SK-N-SH (cell line): ENCODE data around the gene IQCN. TPM values are rescaled to one million over a fixed set of nuclear protein-coding genes. Genes with fewer than 3 reads are reported as not detected.

Source experiments
- CTCF ChIA-PET: fragments of 300-600, 350-600 bp; formaldehyde crosslinking; extraction: SDS; loops from one replicate; lab custom pipeline; 2021; lab: Yijun Ruan, JAX
- POLR2A ChIA-PET: fragments of 350-600 bp; sonication (Branson Sonifier 250); formaldehyde crosslinking; extraction: SDS; loops from one replicate; lab custom pipeline; 2020; ENCODE audit warnings: antibody characterized with exemption, inconsistent platforms; lab: Yijun Ruan, JAX
- DNase-seq: peaks from one replicate; pipeline ENCODE4 v3.0.0; 2012
- H2AFZ ChIP-seq: fragments of 200-600 bp; sonication (generic); 2 replicates; pipeline ENCODE4 v1.8.1; 2016; ENCODE audit warnings: antibody characterized with exemption, mild to moderate bottlenecking, low read depth
- H3F3A ChIP-seq: fragments of 200-600 bp; sonication (generic); replicated peaks from 2 replicates; pipeline ENCODE3; 2016; ENCODE audit warnings: antibody characterized with exemption, mild to moderate bottlenecking; ENCODE audit not compliant: insufficient read depth
- H3K27ac ChIP-seq, 2 experiments: fragments of 200-500 bp in 1 of 2; fragments of 200-600 bp in 1 of 2; sonication (Bioruptor generic) in 1 of 2; sonication (generic), shearing (Covaris generic) in 1 of 2; 2 replicates each; pipeline versions ENCODE4 v1.5.1 to v1.6.1; 2014 to 2016; ENCODE audit warnings: low read depth in 2 of 2, inconsistent platforms in 1 of 2, low read length in 1 of 2, mild to moderate bottlenecking in 1 of 2, mixed read lengths in 1 of 2
- H3K27me3 ChIP-seq: fragments of 200-600 bp; sonication (generic), shearing (Covaris generic); 2 replicates; pipeline ENCODE4 v1.6.1; 2016; ENCODE audit warnings: mixed run types; ENCODE audit not compliant: insufficient read depth
- H3K36me3 ChIP-seq, 2 experiments: fragments of 200-500 bp in 1 of 2; fragments of 200-600 bp in 1 of 2; sonication (Bioruptor generic) in 1 of 2; sonication (generic) in 1 of 2; replicated peaks in 1 of 2; 2 replicates each; pipeline versions ENCODE3 to v1.5.1; 2014 to 2016; ENCODE audit warnings: low read length in 1 of 2, mild to moderate bottlenecking in 1 of 2; ENCODE audit not compliant: insufficient read depth in 2 of 2, control insufficient read depth in 1 of 2
- H3K4me1 ChIP-seq, 2 experiments: fragments of 200-500 bp in 1 of 2; fragments of 200-600 bp in 1 of 2; sonication (Bioruptor generic) in 1 of 2; sonication (generic), shearing (Covaris generic) in 1 of 2; 2 replicates each; pipeline versions ENCODE4 v1.5.1 to v1.6.1; 2014 to 2016; ENCODE audit warnings: low read depth in 1 of 2, low read length in 1 of 2, mixed run types in 1 of 2; ENCODE audit not compliant: insufficient read depth in 2 of 2, control insufficient read depth in 1 of 2
- H3K4me2 ChIP-seq: fragments of 200-600 bp; sonication (generic), shearing (Covaris generic); 2 replicates; pipeline ENCODE4 v1.6.1; 2017; ENCODE audit warnings: mixed run types
- H3K4me3 ChIP-seq, 2 experiments: fragments of 200-500 bp in 1 of 2; fragments of 200-600 bp in 1 of 2; sonication (Bioruptor generic) in 1 of 2; sonication (generic), shearing (Covaris generic) in 1 of 2; 2 replicates each; pipeline versions ENCODE4 v1.5.1 to v1.8.1; 2014 to 2016; ENCODE audit warnings: low read depth in 2 of 2, inconsistent platforms in 1 of 2, low read length in 1 of 2, mild to moderate bottlenecking in 1 of 2, mixed read lengths in 1 of 2, moderate library complexity in 1 of 2
- H3K79me2 ChIP-seq: fragments of 200-600 bp; sonication (generic); 2 replicates; pipeline ENCODE4 v1.8.1; 2017; ENCODE audit warnings: mild to moderate bottlenecking; ENCODE audit not compliant: insufficient read depth
- H3K9ac ChIP-seq: fragments of 200-600 bp; sonication (generic); 2 replicates; pipeline ENCODE4 v1.6.1; 2017; ENCODE audit warnings: mixed run types
- H3K9me2 ChIP-seq: fragments of 200-600 bp; sonication (generic); 2 replicates; pipeline ENCODE4 v1.6.1; 2017; ENCODE audit warnings: mixed run types
- H3K9me3 ChIP-seq: fragments of 200-600 bp; sonication (generic); 2 replicates; pipeline ENCODE4 v1.6.1; 2017; ENCODE audit warnings: mixed run types, mild to moderate bottlenecking, moderate library complexity
- H4K20me1 ChIP-seq: fragments of 200-600 bp; sonication (generic); 2 replicates; pipeline ENCODE4 v1.6.1; 2017; ENCODE audit warnings: mild to moderate bottlenecking, mixed run types; ENCODE audit not compliant: insufficient read depth
- CHD2 ChIP-seq: fragments of 150-350 bp; IDR thresholded peaks from 2 replicates; pipeline ENCODE4 v1.6.1; 2018; ENCODE audit warnings: low read length; ENCODE audit not compliant: partially characterized antibody
- ELF1 ChIP-seq: IDR thresholded peaks from 2 replicates; pipeline ENCODE4 v1.4.0; 2012
- EZH2phosphoT487 ChIP-seq: fragments of 200-600 bp; sonication (generic); IDR thresholded peaks from 2 replicates; pipeline ENCODE4 v1.6.1; 2017; ENCODE audit warnings: low read depth, mixed run types, mild to moderate bottlenecking, antibody characterized with exemption, moderate library complexity, borderline replicate concordance
- FOSL2 ChIP-seq: IDR thresholded peaks from 2 replicates; pipeline ENCODE4 v1.4.0; 2012; ENCODE audit warnings: low read depth, mild to moderate bottlenecking, moderate library complexity, borderline replicate concordance
- GATA2 ChIP-seq: sonication (generic); formaldehyde crosslinking; IDR thresholded peaks from 2 replicates; pipeline ENCODE4 v1.5.0; 2020; ENCODE audit warnings: mild to moderate bottlenecking, missing genetic modification reagents
- MXI1 ChIP-seq: IDR thresholded peaks from 2 replicates; pipeline ENCODE4 v1.6.1; 2012; ENCODE audit warnings: mild to moderate bottlenecking, low read depth, low read length, improper control_type of control experiment
- NFIC ChIP-seq: IDR thresholded peaks from 2 replicates; pipeline ENCODE4 v1.4.0; 2012; ENCODE audit warnings: borderline replicate concordance
- PBX3 ChIP-seq: IDR thresholded peaks from 2 replicates; pipeline ENCODE4; 2012
- RAD21 ChIP-seq: IDR thresholded peaks from 2 replicates; pipeline ENCODE4 v1.6.1; 2012; ENCODE audit warnings: mild to moderate bottlenecking, low read length
- RCOR1 ChIP-seq: fragments of 150-350 bp; IDR thresholded peaks from 2 replicates; pipeline ENCODE4 v1.6.1; 2017; ENCODE audit warnings: antibody characterized with exemption, low read length
- RXRA ChIP-seq: IDR thresholded peaks from 2 replicates; pipeline ENCODE4 v1.4.0; 2012; ENCODE audit warnings: low read depth, mild to moderate bottlenecking, borderline replicate concordance
- SIN3A ChIP-seq: IDR thresholded peaks from 2 replicates; pipeline ENCODE4 v1.6.1; 2012; ENCODE audit warnings: low read depth, mild to moderate bottlenecking, low read length, moderate library complexity, borderline replicate concordance
- TAF1 ChIP-seq: IDR thresholded peaks from 2 replicates; pipeline ENCODE4 v1.6.1; 2012; ENCODE audit warnings: low read depth, mild to moderate bottlenecking, low read length, moderate library complexity, borderline replicate concordance
- TCF12 ChIP-seq: IDR thresholded peaks from 2 replicates; pipeline ENCODE4 v1.4.0; 2012
- whole genome bisulfite sequencing: methylation state at CpG from one replicate; pipeline ENCODE4 v1.1.6; 2017; ENCODE audit warnings: low lambda C conversion rate; 5-methylcytosine and 5-hydroxymethylcytosine counted together
- polyA plus RNA-seq, 3 experiments: library from polyadenylated mRNA; depleted of rRNA; stranded (reverse); fragments of >200 nt; gene quantifications; 2 replicates each; pipeline ENCODE4 v1.2.3, GENCODE V29; 2012
- TF ChIP-seq, protein P1 (sequence below): fragments of 150-350 bp; IDR thresholded peaks from 2 replicates; pipeline ENCODE4 v1.6.1; 2016; ENCODE audit warnings: mild to moderate bottlenecking, low read depth, low read length
- TF ChIP-seq, protein P2 (sequence below): IDR thresholded peaks from 2 replicates; pipeline ENCODE4 v1.4.0; 2012; ENCODE audit warnings: low read depth, borderline replicate concordance
- TF ChIP-seq, protein P3 (sequence below): fragments of 200-600 bp; sonication (generic); IDR thresholded peaks from 2 replicates; pipeline ENCODE4 v1.6.1; 2017; ENCODE audit warnings: antibody characterized with exemption, mild to moderate bottlenecking, moderate library complexity

IQCN gene
- polyA plus RNA-seq, 1 of the 3 experiments (the other 2 are of a cell fraction) = 2.5 TPM

- H3K9me2 ChIP-seq = no peaks in the 10 kb centered on the region
- H3K27me3 ChIP-seq = no peaks in the 10 kb centered on the region
- 88% methylated on average over 14 of the region's 21 CpGs for WGBS
- H3K9me3 ChIP-seq = no peaks in the 10 kb centered on the region
- ChIA-PET POLR2A (interaction anchor here (1.3 to 3.8 kb wide), 4 partner anchors 11 to 128 kb away, joined by 4 to 112 read pairs (median 15); partner anchors contain the start of genes JUND, LSM4 and SSBP4), CTCF (interaction anchor here (1.0 to 5.1 kb wide), 2 partner anchors 11 to 39 kb away, joined by 4 to 67 read pairs; partner anchors contain the start of gene JUND)
- H4K20me1 ChIP-seq = no peaks in the 10 kb centered on the region
- peaks cover 22% of the 10 kb centered on the region for H3F3A ChIP-seq
- no peaks in the 10 kb centered on the region for H3K36me3 ChIP-seq
- H3K27ac ChIP-seq = peak overlapping the region; percentile 72 to 94; a peak in 3 of 4 replicates
- peak overlapping the region; percentile 96; the same call in 1 of the 2 replicates for H3K4me2 ChIP-seq
- H3K9ac ChIP-seq = peak overlapping the region; percentile 80
- no peak overlapping the region for H2AFZ ChIP-seq
- H3K4me1 ChIP-seq = peaks cover 8 to 22% of the 10 kb centered on the region in 2 experiments; a peak in 2 of 4 replicates
- H3K4me3 ChIP-seq = peak overlapping the region; percentile 58 to 71; a peak in 3 of 4 replicates
- TF ChIP-seq, protein P1, sequence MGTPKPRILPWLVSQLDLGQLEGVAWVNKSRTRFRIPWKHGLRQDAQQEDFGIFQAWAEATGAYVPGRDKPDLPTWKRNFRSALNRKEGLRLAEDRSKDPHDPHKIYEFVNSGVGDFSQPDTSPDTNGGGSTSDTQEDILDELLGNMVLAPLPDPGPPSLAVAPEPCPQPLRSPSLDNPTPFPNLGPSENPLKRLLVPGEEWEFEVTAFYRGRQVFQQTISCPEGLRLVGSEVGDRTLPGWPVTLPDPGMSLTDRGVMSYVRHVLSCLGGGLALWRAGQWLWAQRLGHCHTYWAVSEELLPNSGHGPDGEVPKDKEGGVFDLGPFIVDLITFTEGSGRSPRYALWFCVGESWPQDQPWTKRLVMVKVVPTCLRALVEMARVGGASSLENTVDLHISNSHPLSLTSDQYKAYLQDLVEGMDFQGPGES = no peak
- no peak for TF ChIP-seq EZH2phosphoT487
- no peak for TF ChIP-seq TCF12
- TF ChIP-seq, protein P2, sequence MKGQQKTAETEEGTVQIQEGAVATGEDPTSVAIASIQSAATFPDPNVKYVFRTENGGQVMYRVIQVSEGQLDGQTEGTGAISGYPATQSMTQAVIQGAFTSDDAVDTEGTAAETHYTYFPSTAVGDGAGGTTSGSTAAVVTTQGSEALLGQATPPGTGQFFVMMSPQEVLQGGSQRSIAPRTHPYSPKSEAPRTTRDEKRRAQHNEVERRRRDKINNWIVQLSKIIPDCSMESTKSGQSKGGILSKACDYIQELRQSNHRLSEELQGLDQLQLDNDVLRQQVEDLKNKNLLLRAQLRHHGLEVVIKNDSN = no peak
- TF ChIP-seq MXI1 = no peak
- TF ChIP-seq, protein P3, sequence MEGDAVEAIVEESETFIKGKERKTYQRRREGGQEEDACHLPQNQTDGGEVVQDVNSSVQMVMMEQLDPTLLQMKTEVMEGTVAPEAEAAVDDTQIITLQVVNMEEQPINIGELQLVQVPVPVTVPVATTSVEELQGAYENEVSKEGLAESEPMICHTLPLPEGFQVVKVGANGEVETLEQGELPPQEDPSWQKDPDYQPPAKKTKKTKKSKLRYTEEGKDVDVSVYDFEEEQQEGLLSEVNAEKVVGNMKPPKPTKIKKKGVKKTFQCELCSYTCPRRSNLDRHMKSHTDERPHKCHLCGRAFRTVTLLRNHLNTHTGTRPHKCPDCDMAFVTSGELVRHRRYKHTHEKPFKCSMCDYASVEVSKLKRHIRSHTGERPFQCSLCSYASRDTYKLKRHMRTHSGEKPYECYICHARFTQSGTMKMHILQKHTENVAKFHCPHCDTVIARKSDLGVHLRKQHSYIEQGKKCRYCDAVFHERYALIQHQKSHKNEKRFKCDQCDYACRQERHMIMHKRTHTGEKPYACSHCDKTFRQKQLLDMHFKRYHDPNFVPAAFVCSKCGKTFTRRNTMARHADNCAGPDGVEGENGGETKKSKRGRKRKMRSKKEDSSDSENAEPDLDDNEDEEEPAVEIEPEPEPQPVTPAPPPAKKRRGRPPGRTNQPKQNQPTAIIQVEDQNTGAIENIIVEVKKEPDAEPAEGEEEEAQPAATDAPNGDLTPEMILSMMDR = peak; percentile 12; the same call in 1 of the 2 replicates
- no peak for TF ChIP-seq RAD21
- no peak for TF ChIP-seq PBX3
- no peak for TF ChIP-seq RXRA
- no peak for TF ChIP-seq GATA2
- TF ChIP-seq ELF1 = no peak
- 0 out of 2 replicates have a peak, but pooled peaks have one; percentile 16 for TF ChIP-seq NFIC
- no peak for TF ChIP-seq TAF1
- no peak for TF ChIP-seq SIN3A
- no peak for TF ChIP-seq FOSL2
- no peak for TF ChIP-seq CHD2
- TF ChIP-seq RCOR1 = 0 out of 2 replicates have a peak, but pooled peaks have one; percentile 32
- peak; percentile 63 for DNase-seq
- H3K79me2 ChIP-seq = no peaks in the 10 kb centered on the region
Observed at GRCh38 chr19:18291019-18291524, 16.8 kb upstream of the IQCN start.
